PFSK-1 (cell line): ENCODE results near the gene RABGAP1L.

ENCODE experiments used
- FOXP2 ChIP-seq: optimal IDR thresholded peaks from 2 replicates; pipeline ENCODE3; 2011; ENCODE audit warnings: borderline replicate concordance, control low read depth, inconsistent platforms; ENCODE audit not compliant: insufficient read depth; ENCODE audit errors: extremely low read length, extremely low read depth
- POLR2AphosphoS5 ChIP-seq: IDR thresholded peaks from 2 replicates; pipeline ENCODE4 v1.6.1; 2012; ENCODE audit warnings: low read depth, mild to moderate bottlenecking, control low read depth, low read length, moderate library complexity
- SIN3A ChIP-seq: IDR thresholded peaks from 2 replicates; pipeline ENCODE4 v1.6.1; 2012; ENCODE audit warnings: mild to moderate bottlenecking, low read length, moderate library complexity, borderline replicate concordance; ENCODE audit not compliant: insufficient read depth
- TAF1 ChIP-seq: IDR thresholded peaks from 2 replicates; pipeline ENCODE4 v1.6.1; 2012; ENCODE audit warnings: low read length, control low read depth, borderline replicate concordance; ENCODE audit not compliant: insufficient read depth
- TF ChIP-seq, protein P1 (sequence below), 2 experiments: IDR thresholded peaks; 2 replicates each; pipeline versions ENCODE4 v1.6.1 to v1.8.0; 2011 to 2012; ENCODE audit warnings: low read depth in 2 of 2, low read length in 2 of 2, control low read depth in 1 of 2, inconsistent platforms in 1 of 2, mild to moderate bottlenecking in 1 of 2, moderate library complexity in 1 of 2; ENCODE audit not compliant: insufficient read depth in 1 of 2

Gene RABGAP1L

GRCh38 chr1:174273776-174274175, 114.5 kb downstream of the RABGAP1L start:
- no peak for TF ChIP-seq SIN3A
- TF ChIP-seq, protein P1, sequence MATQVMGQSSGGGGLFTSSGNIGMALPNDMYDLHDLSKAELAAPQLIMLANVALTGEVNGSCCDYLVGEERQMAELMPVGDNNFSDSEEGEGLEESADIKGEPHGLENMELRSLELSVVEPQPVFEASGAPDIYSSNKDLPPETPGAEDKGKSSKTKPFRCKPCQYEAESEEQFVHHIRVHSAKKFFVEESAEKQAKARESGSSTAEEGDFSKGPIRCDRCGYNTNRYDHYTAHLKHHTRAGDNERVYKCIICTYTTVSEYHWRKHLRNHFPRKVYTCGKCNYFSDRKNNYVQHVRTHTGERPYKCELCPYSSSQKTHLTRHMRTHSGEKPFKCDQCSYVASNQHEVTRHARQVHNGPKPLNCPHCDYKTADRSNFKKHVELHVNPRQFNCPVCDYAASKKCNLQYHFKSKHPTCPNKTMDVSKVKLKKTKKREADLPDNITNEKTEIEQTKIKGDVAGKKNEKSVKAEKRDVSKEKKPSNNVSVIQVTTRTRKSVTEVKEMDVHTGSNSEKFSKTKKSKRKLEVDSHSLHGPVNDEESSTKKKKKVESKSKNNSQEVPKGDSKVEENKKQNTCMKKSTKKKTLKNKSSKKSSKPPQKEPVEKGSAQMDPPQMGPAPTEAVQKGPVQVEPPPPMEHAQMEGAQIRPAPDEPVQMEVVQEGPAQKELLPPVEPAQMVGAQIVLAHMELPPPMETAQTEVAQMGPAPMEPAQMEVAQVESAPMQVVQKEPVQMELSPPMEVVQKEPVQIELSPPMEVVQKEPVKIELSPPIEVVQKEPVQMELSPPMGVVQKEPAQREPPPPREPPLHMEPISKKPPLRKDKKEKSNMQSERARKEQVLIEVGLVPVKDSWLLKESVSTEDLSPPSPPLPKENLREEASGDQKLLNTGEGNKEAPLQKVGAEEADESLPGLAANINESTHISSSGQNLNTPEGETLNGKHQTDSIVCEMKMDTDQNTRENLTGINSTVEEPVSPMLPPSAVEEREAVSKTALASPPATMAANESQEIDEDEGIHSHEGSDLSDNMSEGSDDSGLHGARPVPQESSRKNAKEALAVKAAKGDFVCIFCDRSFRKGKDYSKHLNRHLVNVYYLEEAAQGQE (IDR thresholded peaks at IDR 0.05; ENCODE audit: insufficient read depth in 1 of 2, low read depth in 2 of 2, low read length in 2 of 2): no peak
- no peak for TF ChIP-seq FOXP2
- no peak for TF ChIP-seq TAF1
- TF ChIP-seq POLR2AphosphoS5: no peak

- TF ChIP-seq FOXP2: no peak
- TF ChIP-seq POLR2AphosphoS5: no peak
- TF ChIP-seq, protein P1 (IDR thresholded peaks at IDR 0.05; ENCODE audit: insufficient read depth in 1 of 2, low read depth in 2 of 2, low read length in 2 of 2): no peak
- TF ChIP-seq SIN3A: no peak
- no peak for TF ChIP-seq TAF1
These were observed 115.1 kb downstream of the RABGAP1L start for GRCh38 chr1:174274452-174274851.

DNA sequence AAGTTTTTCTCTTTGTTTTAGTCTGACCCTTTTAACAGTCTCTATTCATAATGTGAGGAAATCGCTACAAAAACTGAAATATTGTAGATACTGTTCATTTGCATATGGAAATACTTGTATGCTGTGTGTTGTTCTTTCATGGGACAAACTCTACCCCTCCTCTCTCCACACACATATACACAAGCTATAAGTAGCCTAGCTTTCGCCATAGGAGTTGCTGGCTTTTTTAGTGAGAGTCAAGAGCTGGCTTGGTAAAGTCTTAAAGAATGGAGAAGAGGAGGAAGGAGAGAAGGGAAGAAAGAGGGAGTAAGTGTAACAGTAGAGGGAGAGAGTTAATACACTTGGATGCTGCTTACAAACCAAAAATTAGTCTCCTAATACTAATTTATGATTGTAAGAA, 115.6 kb downstream of the RABGAP1L start:
- TF ChIP-seq FOXP2: no peak

GRCh38 chr1:174276087-174276486, 116.8 kb downstream of the RABGAP1L start:
- TF ChIP-seq POLR2AphosphoS5 (no peak), FOXP2 (no peak), TAF1 (no peak), SIN3A (no peak)
- TF ChIP-seq, protein P1 (IDR thresholded peaks at IDR 0.05; ENCODE audit: insufficient read depth in 1 of 2, low read depth in 2 of 2, low read length in 2 of 2): no peak

DNA sequence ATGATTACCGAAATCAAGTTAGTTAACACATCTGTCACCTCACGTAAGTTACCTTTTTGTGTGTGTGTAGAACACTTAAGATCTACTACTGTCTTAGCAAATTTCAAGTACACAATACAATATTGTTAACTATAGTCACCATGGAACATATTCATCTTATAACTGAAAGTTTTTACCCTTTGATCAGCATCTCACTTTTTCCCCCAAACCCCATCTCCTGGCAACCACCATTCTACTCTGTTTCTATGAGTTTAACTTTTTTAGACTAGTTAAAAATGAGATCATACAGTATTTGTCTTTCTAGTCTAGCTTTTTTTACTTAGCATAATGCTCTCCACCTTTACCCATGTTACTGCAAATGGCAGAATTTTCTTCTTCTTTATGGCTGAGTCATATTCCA, 124.7 kb downstream of the RABGAP1L start:
- TF ChIP-seq FOXP2: no peak
- TF ChIP-seq, protein P1 (IDR thresholded peaks at IDR 0.05; ENCODE audit: insufficient read depth in 1 of 2, low read depth in 2 of 2, low read length in 2 of 2): no peak
- no peak for TF ChIP-seq POLR2AphosphoS5
- no peak for TF ChIP-seq SIN3A
- TF ChIP-seq TAF1: no peak

DNA sequence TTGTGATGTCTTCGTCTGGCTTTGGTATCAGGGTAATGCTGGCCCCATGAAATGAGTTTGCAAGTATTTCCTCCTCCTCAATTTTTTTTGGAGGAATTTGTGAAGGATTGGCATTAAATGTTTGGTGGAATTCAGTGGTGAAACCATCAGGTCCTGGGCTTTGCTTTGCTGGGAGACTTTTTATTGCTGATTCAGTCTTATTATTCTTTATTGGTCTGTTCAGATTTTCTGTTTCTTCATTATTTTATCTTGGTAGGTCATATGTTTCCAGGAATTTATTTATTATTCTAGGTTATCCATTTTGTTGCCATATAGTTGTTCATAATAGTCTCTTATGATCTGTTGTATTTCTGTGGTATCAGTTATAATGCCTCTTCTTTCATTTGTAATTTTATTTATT, 126.7 kb downstream of the RABGAP1L start:
- no peak for TF ChIP-seq POLR2AphosphoS5
- TF ChIP-seq FOXP2: no peak
- TF ChIP-seq TAF1: no peak
- TF ChIP-seq, protein P1 (IDR thresholded peaks at IDR 0.05; ENCODE audit: insufficient read depth in 1 of 2, low read depth in 2 of 2, low read length in 2 of 2): no peak
